Esophagus squamous epithelium (tissue), 5 donors: Measurements from ENCODE around the gene TNFRSF18. TPM values are rescaled to one million over a fixed set of nuclear protein-coding genes. Genes with fewer than 3 reads are reported as not detected.

ENCODE experiments used
- DNase-seq: peaks from one replicate; lab custom pipeline; 2025; lab: John Stamatoyannopoulos, UW
- H3K27ac ChIP-seq, 4 donors: fragments of 200-600 bp; sonication (generic); one replicate each; pipeline ENCODE4 v1.5.1; 2016 to 2019; ENCODE audit warnings: mild to moderate bottlenecking in 1 of 4
- H3K27me3 ChIP-seq, 4 donors: fragments of 200-600 bp; sonication (generic); 1 replicate in 3 of 4; 2 replicates in 1 of 4; pipeline versions ENCODE4 v1.5.1 to v1.6.0; 2017 to 2021; ENCODE audit warnings: antibody characterized with exemption in 1 of 4
- H3K36me3 ChIP-seq, 3 donors: fragments of 200-600 bp; sonication (generic); one replicate each; pipeline ENCODE4 v1.5.1; 2016 to 2019
- H3K4me1 ChIP-seq, 3 donors: fragments of 200-600 bp; sonication (generic); one replicate each; pipeline ENCODE4 v1.5.1; 2017 to 2019
- H3K4me3 ChIP-seq, 4 donors: fragments of 200-600 bp; sonication (generic); 1 replicate in 3 of 4; 2 replicates in 1 of 4; pipeline ENCODE4 v1.5.1; 2016 to 2019; ENCODE audit warnings: mild to moderate bottlenecking in 2 of 4, moderate library complexity in 1 of 4
- H3K9me3 ChIP-seq, 3 donors: fragments of 200-600 bp; sonication (generic); one replicate each; pipeline ENCODE4 v1.5.1; 2016 to 2019
- POLR2A ChIP-seq, 4 donors: fragments of 450-650 bp; IDR thresholded peaks; one replicate each; pipeline ENCODE4 v1.6.1; 2017; ENCODE audit warnings: antibody characterized with exemption in 4 of 4, mild to moderate bottlenecking in 4 of 4, moderate library complexity in 3 of 4
- WGBS, 2 donors: methylation state at CpG; one replicate each; pipeline ENCODE4 v1.1.5; 2018; 5-methylcytosine and 5-hydroxymethylcytosine counted together
- intact Hi-C: fragments of 100-400 bp; cut with DNase I; formaldehyde crosslinking; loops from one replicate; pipeline ENCODE4 v1.15.0; 2022
- total RNA-seq, 4 donors: library from RNA; depleted of rRNA; stranded (reverse); fragments of >200 nt; gene quantifications; one replicate each; pipeline ENCODE4 v1.1.0, GENCODE V29; 2016
- TF ChIP-seq, protein P1 (sequence below), 6 experiments: fragments of 450-650 bp in 4 of 6; fragments of 200-600 bp in 2 of 6; sonication (generic) in 2 of 6; IDR thresholded peaks; one replicate each; pipeline ENCODE4 v1.5.1; 2016 to 2019; ENCODE audit warnings: antibody characterized with exemption in 6 of 6, mild to moderate bottlenecking in 4 of 6, moderate library complexity in 4 of 6
- donor health status: DM: yes; HTN: yes; CAD: no.

Gene TNFRSF18
- total RNA-seq, 4 donors from 2014 or later = 2.0 to 21.0 (median 2.8) TPM

GRCh38 chr1:1187938-1188337 lies 18.5 kb downstream of the TNFRSF18 start:
- no peak overlapping the region for H3K27ac ChIP-seq
- H3K36me3 ChIP-seq = no peaks in the 10 kb centered on the region
- TF ChIP-seq, protein P1, sequence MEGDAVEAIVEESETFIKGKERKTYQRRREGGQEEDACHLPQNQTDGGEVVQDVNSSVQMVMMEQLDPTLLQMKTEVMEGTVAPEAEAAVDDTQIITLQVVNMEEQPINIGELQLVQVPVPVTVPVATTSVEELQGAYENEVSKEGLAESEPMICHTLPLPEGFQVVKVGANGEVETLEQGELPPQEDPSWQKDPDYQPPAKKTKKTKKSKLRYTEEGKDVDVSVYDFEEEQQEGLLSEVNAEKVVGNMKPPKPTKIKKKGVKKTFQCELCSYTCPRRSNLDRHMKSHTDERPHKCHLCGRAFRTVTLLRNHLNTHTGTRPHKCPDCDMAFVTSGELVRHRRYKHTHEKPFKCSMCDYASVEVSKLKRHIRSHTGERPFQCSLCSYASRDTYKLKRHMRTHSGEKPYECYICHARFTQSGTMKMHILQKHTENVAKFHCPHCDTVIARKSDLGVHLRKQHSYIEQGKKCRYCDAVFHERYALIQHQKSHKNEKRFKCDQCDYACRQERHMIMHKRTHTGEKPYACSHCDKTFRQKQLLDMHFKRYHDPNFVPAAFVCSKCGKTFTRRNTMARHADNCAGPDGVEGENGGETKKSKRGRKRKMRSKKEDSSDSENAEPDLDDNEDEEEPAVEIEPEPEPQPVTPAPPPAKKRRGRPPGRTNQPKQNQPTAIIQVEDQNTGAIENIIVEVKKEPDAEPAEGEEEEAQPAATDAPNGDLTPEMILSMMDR (IDR thresholded peaks at IDR 0.05) = no peak
- TF ChIP-seq POLR2A (IDR thresholded peaks at IDR 0.05) = no peak
- H3K27me3 ChIP-seq = no peaks in the 10 kb centered on the region
- intact Hi-C loops = no loop called here
- DNase-seq = no peak
- no peaks in the 10 kb centered on the region for H3K9me3 ChIP-seq
- peaks cover 0 to 4% (median 0%) of the 10 kb centered on the region in 3 donors for H3K4me1 ChIP-seq
- no peak overlapping the region for H3K4me3 ChIP-seq

DNA sequence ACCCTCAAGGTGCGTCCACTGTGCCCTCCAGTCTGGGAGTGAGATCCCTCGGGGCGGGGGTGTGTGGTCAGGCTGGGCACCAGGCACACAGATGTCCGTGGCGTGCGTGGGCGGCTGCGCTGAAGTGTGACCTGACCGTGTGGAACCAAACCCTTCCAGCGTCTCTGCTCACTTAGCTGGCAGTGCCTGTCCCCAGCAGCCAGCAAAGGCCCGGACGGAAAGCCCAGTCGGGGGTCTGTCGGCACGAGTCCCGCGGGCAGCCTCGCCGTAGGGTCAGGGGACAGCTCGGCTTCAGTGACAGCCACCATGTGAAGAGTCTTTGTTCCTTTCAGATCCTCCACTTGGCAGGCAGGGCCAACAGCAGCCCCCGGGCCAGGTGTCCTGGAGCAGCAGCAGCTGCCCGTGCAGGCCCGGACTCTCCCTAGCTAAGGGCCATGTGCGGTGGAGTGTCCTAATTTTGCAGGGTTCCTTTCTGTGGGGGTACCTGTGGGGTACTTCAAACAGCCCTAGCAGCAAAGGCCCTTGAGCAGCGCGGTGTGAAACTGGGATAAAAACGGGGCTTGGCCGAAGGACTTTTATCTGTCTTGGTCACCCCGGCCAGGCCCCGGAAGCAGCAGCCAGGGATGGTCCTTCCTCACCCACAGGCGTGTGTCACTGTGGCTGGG lies 21.2 kb downstream of the TNFRSF18 start:
- whole genome bisulfite sequencing, 2 donors = 77 to 84% methylated on average over 5 to 12 of the region's 31 CpGs
- intact Hi-C loops = no loop called here
- no peak overlapping the region for H3K4me3 ChIP-seq
- TF ChIP-seq POLR2A (IDR thresholded peaks at IDR 0.05) = no peak
- TF ChIP-seq, protein P1 (IDR thresholded peaks at IDR 0.05) = no peak
- H3K27ac ChIP-seq = no peak overlapping the region
- peaks cover 0 to 4% (median 0%) of the 10 kb centered on the region in 3 donors for H3K4me1 ChIP-seq
- peaks cover 0 to 18% (median 0%) of the 10 kb centered on the region in 4 donors for H3K27me3 ChIP-seq
- H3K36me3 ChIP-seq = no peaks in the 10 kb centered on the region
- H3K9me3 ChIP-seq = no peaks in the 10 kb centered on the region
- DNase-seq = no peak

- no peak overlapping the region for H3K27ac ChIP-seq
- WGBS, 2 donors = 64 to 92% methylated on average over 7 to 8 of the region's 33 CpGs
- TF ChIP-seq POLR2A (IDR thresholded peaks at IDR 0.05) = no peak
- TF ChIP-seq, protein P1 (IDR thresholded peaks at IDR 0.05) = no peak
- peaks cover 0 to 30% (median 0%) of the 10 kb centered on the region in 4 donors for H3K27me3 ChIP-seq
- no peaks in the 10 kb centered on the region for H3K36me3 ChIP-seq
- H3K4me1 ChIP-seq = peaks cover 0 to 4% (median 0%) of the 10 kb centered on the region in 3 donors
- intact Hi-C loops = no loop called here
- no peaks in the 10 kb centered on the region for H3K9me3 ChIP-seq
- H3K4me3 ChIP-seq = no peak overlapping the region
- DNase-seq = no peak
Observed at GRCh38 chr1:1183833-1184775, 22.3 kb downstream of the TNFRSF18 start.

- intact Hi-C loops = no loop called here
- no peak for TF ChIP-seq POLR2A (IDR thresholded peaks at IDR 0.05)
- TF ChIP-seq, protein P1 (IDR thresholded peaks at IDR 0.05) = no peak
- Histone ChIP-seq H3K9me3 (no peaks in the 10 kb centered on the region), H3K4me1 (peaks cover 0 to 4% (median 0%) of the 10 kb centered on the region in 3 donors), H3K27me3 (peaks cover 0 to 38% (median 0%) of the 10 kb centered on the region in 4 donors), H3K36me3 (no peaks in the 10 kb centered on the region), H3K27ac (peak overlapping the region in 1 of 4 donors; percentile 34), H3K4me3 (no peak overlapping the region)
- 69 to 77% methylated on average over 18 to 19 of the region's 21 CpGs for WGBS, 2 donors
- DNase-seq = no peak
Observed at GRCh38 chr1:1183221-1183747, 23.1 kb downstream of the TNFRSF18 start.
